ENCODE data around the gene ATG14. TPM values are rescaled to one million over a fixed set of nuclear protein-coding genes. Genes with fewer than 3 reads are reported as not detected.
"Not testable (repeated sequence)": the region's sequence is repeated elsewhere in the genome, so short reads cannot be mapped to it uniquely, and the experiment has no call there.

ATG14 gene
- total RNA-seq, 1 experiment from 2014 or later, result 12.6 TPM

- peaks cover 3% of the 10 kb centered on the region; the same call in 1 of the 2 replicates for H3K36me3 ChIP-seq (ENCODE audit: insufficient read depth, low read length)
- H3K4me2 ChIP-seq (ENCODE audit: low read depth, low read length, poor library complexity, severe bottlenecking), result no peak overlapping the region
- peaks cover 8% of the 10 kb centered on the region; the same call in 1 of the 2 replicates for H3K79me2 ChIP-seq (ENCODE audit: low read length)
- H3K27me3 ChIP-seq (ENCODE audit: low read length), result no peaks in the 10 kb centered on the region
- DNase-seq, result no peak
- no peak overlapping the region for H3K9ac ChIP-seq (ENCODE audit: low read length)
- no peaks in the 10 kb centered on the region for H3K9me2 ChIP-seq (replicated peaks; ENCODE audit: insufficient read depth, low read length)
- no peak overlapping the region for H3K27ac ChIP-seq (ENCODE audit: low read length)
- H3K4me1 ChIP-seq (ENCODE audit: low read length), result no peaks in the 10 kb centered on the region
- no peaks in the 10 kb centered on the region for H4K20me1 ChIP-seq (ENCODE audit: insufficient read depth, low read depth, low read length)
- no peak overlapping the region for H3K4me3 ChIP-seq (ENCODE audit: low read length)
- no peak overlapping the region for H2AFZ ChIP-seq (ENCODE audit: low read length)
- no peaks in the 10 kb centered on the region for H3K9me3 ChIP-seq (ENCODE audit: low read length)
Observed at GRCh38 chr14:55389330-55389729, 22.3 kb downstream of the ATG14 start.

GRCh38 chr14:55388160-55388559 is 23.5 kb downstream of the ATG14 start:
- Histone ChIP-seq H3K9me2 (replicated peaks; ENCODE audit: insufficient read depth, low read length) (no peaks in the 10 kb centered on the region), H3K27ac (ENCODE audit: low read length) (no peak overlapping the region), H3K9ac (ENCODE audit: low read length) (no peak overlapping the region), H3K79me2 (ENCODE audit: low read length) (peaks cover 8% of the 10 kb centered on the region; the same call in 1 of the 2 replicates), H3K4me2 (ENCODE audit: low read depth, low read length, poor library complexity, severe bottlenecking) (no peak overlapping the region), H3K9me3 (ENCODE audit: low read length) (no peaks in the 10 kb centered on the region), H3K36me3 (ENCODE audit: insufficient read depth, low read length) (peaks cover 3% of the 10 kb centered on the region; the same call in 1 of the 2 replicates), H3K4me3 (ENCODE audit: low read length) (no peak overlapping the region), H3K4me1 (ENCODE audit: low read length) (no peaks in the 10 kb centered on the region), H2AFZ (ENCODE audit: low read length) (no peak overlapping the region), H4K20me1 (ENCODE audit: insufficient read depth, low read depth, low read length) (no peaks in the 10 kb centered on the region), H3K27me3 (ENCODE audit: low read length) (no peaks in the 10 kb centered on the region)
- DNase-seq, result no peak

- no peak for DNase-seq
- Histone ChIP-seq H3K79me2 (ENCODE audit: low read length) (peaks cover 3% of the 10 kb centered on the region; the same call in 1 of the 2 replicates), H3K27ac (ENCODE audit: low read length) (no peak overlapping the region), H3K36me3 (ENCODE audit: insufficient read depth, low read length) (peaks cover 3% of the 10 kb centered on the region; the same call in 1 of the 2 replicates), H3K4me3 (ENCODE audit: low read length) (no peak overlapping the region), H4K20me1 (ENCODE audit: insufficient read depth, low read depth, low read length) (no peaks in the 10 kb centered on the region), H3K4me2 (ENCODE audit: low read depth, low read length, poor library complexity, severe bottlenecking) (no peak overlapping the region), H2AFZ (ENCODE audit: low read length) (no peak overlapping the region), H3K27me3 (ENCODE audit: low read length) (no peaks in the 10 kb centered on the region), H3K9me3 (ENCODE audit: low read length) (no peaks in the 10 kb centered on the region), H3K4me1 (ENCODE audit: low read length) (no peaks in the 10 kb centered on the region), H3K9me2 (replicated peaks; ENCODE audit: insufficient read depth, low read length) (no peaks in the 10 kb centered on the region), H3K9ac (ENCODE audit: low read length) (no peak overlapping the region)
Observed at GRCh38 chr14:55387121-55387520, 24.5 kb downstream of the ATG14 start.

GRCh38 chr14:55386037-55386808 is 25.4 kb downstream of the ATG14 start:
- DNase-seq, result no peak
- H3K27me3 ChIP-seq (ENCODE audit: low read length), result no peaks in the 10 kb centered on the region
- no peaks in the 10 kb centered on the region for H4K20me1 ChIP-seq (ENCODE audit: insufficient read depth, low read depth, low read length)
- no peaks in the 10 kb centered on the region for H3K4me1 ChIP-seq (ENCODE audit: low read length)
- H3K4me3 ChIP-seq (ENCODE audit: low read length), result no peak overlapping the region
- H2AFZ ChIP-seq (ENCODE audit: low read length), result no peak overlapping the region
- no peaks in the 10 kb centered on the region for H3K9me2 ChIP-seq (replicated peaks; ENCODE audit: insufficient read depth, low read length)
- no peak overlapping the region for H3K9ac ChIP-seq (ENCODE audit: low read length)
- no peak overlapping the region for H3K27ac ChIP-seq (ENCODE audit: low read length)
- H3K4me2 ChIP-seq (ENCODE audit: low read depth, low read length, poor library complexity, severe bottlenecking), result no peak overlapping the region
- H3K36me3 ChIP-seq (ENCODE audit: insufficient read depth, low read length), result peaks cover 3% of the 10 kb centered on the region; the same call in 1 of the 2 replicates
- H3K79me2 ChIP-seq (ENCODE audit: low read length), result no peaks in the 10 kb centered on the region
- no peaks in the 10 kb centered on the region for H3K9me3 ChIP-seq (ENCODE audit: low read length)

- H3K9ac ChIP-seq (ENCODE audit: low read length), result no peak overlapping the region
- no peak for DNase-seq
- no peak overlapping the region for H3K4me2 ChIP-seq (ENCODE audit: low read depth, low read length, poor library complexity, severe bottlenecking)
- H3K4me3 ChIP-seq (ENCODE audit: low read length), result no peak overlapping the region
- peaks cover 2% of the 10 kb centered on the region; the same call in 1 of the 2 replicates for H3K36me3 ChIP-seq (ENCODE audit: insufficient read depth, low read length)
- H3K9me2 ChIP-seq (replicated peaks; ENCODE audit: insufficient read depth, low read length), result no peaks in the 10 kb centered on the region
- no peaks in the 10 kb centered on the region for H3K9me3 ChIP-seq (ENCODE audit: low read length)
- no peak overlapping the region for H2AFZ ChIP-seq (ENCODE audit: low read length)
- no peaks in the 10 kb centered on the region for H4K20me1 ChIP-seq (ENCODE audit: insufficient read depth, low read depth, low read length)
- H3K4me1 ChIP-seq (ENCODE audit: low read length), result no peaks in the 10 kb centered on the region
- no peaks in the 10 kb centered on the region for H3K27me3 ChIP-seq (ENCODE audit: low read length)
- no peak overlapping the region for H3K27ac ChIP-seq (ENCODE audit: low read length)
- no peaks in the 10 kb centered on the region for H3K79me2 ChIP-seq (ENCODE audit: low read length)
Observed at GRCh38 chr14:55384536-55384935, 27.1 kb downstream of the ATG14 start.

GRCh38 chr14:55383541-55384140 is 28.0 kb downstream of the ATG14 start:
- H2AFZ ChIP-seq (ENCODE audit: low read length), result no peak overlapping the region
- no peak overlapping the region for H3K9ac ChIP-seq (ENCODE audit: low read length)
- H3K36me3 ChIP-seq (ENCODE audit: insufficient read depth, low read length), result no peaks in the 10 kb centered on the region; the same call in 1 of the 2 replicates
- no peak overlapping the region for H3K4me2 ChIP-seq (ENCODE audit: low read depth, low read length, poor library complexity, severe bottlenecking)
- H3K9me2 ChIP-seq (replicated peaks; ENCODE audit: insufficient read depth, low read length), result no peaks in the 10 kb centered on the region
- H3K27ac ChIP-seq (ENCODE audit: low read length), result no peak overlapping the region
- DNase-seq, result no peak
- H3K27me3 ChIP-seq (ENCODE audit: low read length), result no peaks in the 10 kb centered on the region
- no peaks in the 10 kb centered on the region for H3K4me1 ChIP-seq (ENCODE audit: low read length)
- no peak overlapping the region for H3K4me3 ChIP-seq (ENCODE audit: low read length)
- H3K79me2 ChIP-seq (ENCODE audit: low read length), result no peaks in the 10 kb centered on the region
- H4K20me1 ChIP-seq (ENCODE audit: insufficient read depth, low read depth, low read length), result no peaks in the 10 kb centered on the region
- no peaks in the 10 kb centered on the region for H3K9me3 ChIP-seq (ENCODE audit: low read length)

GRCh38 chr14:55383056-55383466 is 28.6 kb downstream of the ATG14 start:
- H3K4me2 ChIP-seq (ENCODE audit: low read depth, low read length, poor library complexity, severe bottlenecking); H3K27ac ChIP-seq (ENCODE audit: low read length); H3K27me3 ChIP-seq (ENCODE audit: low read length); H3K79me2 ChIP-seq (ENCODE audit: low read length); H3K4me1 ChIP-seq (ENCODE audit: low read length); H3K36me3 ChIP-seq (ENCODE audit: insufficient read depth, low read length); H3K9ac ChIP-seq (ENCODE audit: low read length); H3K4me3 ChIP-seq (ENCODE audit: low read length); H2AFZ ChIP-seq (ENCODE audit: low read length); H3K9me3 ChIP-seq (ENCODE audit: low read length); H3K9me2 ChIP-seq (replicated peaks; ENCODE audit: insufficient read depth, low read length); H4K20me1 ChIP-seq (ENCODE audit: insufficient read depth, low read depth, low read length); DNase-seq: not testable (repeated sequence)

DNA sequence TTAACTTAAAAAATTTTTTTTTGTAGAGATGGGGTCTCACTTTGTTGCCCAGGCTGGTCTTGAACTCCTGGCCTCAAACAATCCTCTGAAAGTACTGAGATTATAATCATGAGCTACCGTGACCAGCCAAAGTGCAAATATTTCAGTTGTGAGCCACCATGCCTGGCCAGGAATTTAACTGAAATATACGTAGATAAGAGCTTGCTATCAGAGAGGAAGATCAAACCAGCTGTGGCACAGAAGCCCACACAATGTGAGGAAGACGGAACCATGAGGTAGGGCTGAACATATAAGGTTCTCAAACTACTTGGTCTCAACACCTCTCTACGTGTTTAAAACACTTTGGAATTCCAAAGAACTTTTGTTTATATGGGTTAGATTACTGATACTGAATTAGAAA is 29.1 kb downstream of the ATG14 start:
- peaks cover 2% of the 10 kb centered on the region; the same call in 1 of the 2 replicates for H3K36me3 ChIP-seq (ENCODE audit: insufficient read depth, low read length)
- no peak for DNase-seq
- no peaks in the 10 kb centered on the region for H4K20me1 ChIP-seq (ENCODE audit: insufficient read depth, low read depth, low read length)
- no peak overlapping the region for H3K4me3 ChIP-seq (ENCODE audit: low read length)
- no peaks in the 10 kb centered on the region for H3K27me3 ChIP-seq (ENCODE audit: low read length)
- no peak overlapping the region for H2AFZ ChIP-seq (ENCODE audit: low read length)
- H3K4me1 ChIP-seq (ENCODE audit: low read length), result no peaks in the 10 kb centered on the region
- no peaks in the 10 kb centered on the region for H3K9me3 ChIP-seq (ENCODE audit: low read length)
- H3K79me2 ChIP-seq (ENCODE audit: low read length), result no peaks in the 10 kb centered on the region
- H3K27ac ChIP-seq (ENCODE audit: low read length), result no peak overlapping the region
- no peak overlapping the region for H3K9ac ChIP-seq (ENCODE audit: low read length)
- no peak overlapping the region for H3K4me2 ChIP-seq (ENCODE audit: low read depth, low read length, poor library complexity, severe bottlenecking)
- H3K9me2 ChIP-seq (replicated peaks; ENCODE audit: insufficient read depth, low read length), result no peaks in the 10 kb centered on the region

Measured in Karpas-422 (cell line).